ENCODE results near the gene HINT3. TPM values are rescaled to one million over a fixed set of nuclear protein-coding genes. Genes with fewer than 3 reads are reported as not detected.
"Not testable (repeated sequence)": the region's sequence is repeated elsewhere in the genome, so short reads cannot be mapped to it uniquely, and the experiment has no call there.

HINT3 gene
- polyA plus RNA-seq, 1 donor (not counting 4 experiments of a cell fraction or from before 2014, with no cell fraction given) = 3.9 TPM

DNA sequence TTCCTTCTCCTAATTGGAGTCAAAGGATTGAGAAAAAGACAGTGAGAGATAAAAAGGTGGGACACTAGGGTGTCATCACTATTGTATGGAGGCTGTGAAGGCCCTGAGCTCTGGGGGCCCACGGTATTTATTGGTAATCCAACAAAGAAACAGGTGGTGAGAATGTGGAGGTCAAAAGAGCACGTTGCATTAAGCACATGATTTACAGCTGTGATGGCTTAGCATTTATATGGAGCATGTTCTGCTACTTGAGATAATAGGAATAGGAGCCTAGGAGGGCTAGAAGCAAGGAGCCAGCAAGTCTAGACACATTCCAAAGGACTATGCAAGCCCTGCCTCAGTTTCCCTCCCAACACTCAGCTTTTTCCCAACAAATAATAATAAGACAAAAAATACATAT lies 44.1 kb upstream of the HINT3 start:
- peaks cover 17% of the 10 kb centered on the region for H3K4me1 ChIP-seq (ENCODE audit: control insufficient read depth, extremely low read depth, insufficient read depth, low read length)
- FAIRE-seq; H2AFZ ChIP-seq (ENCODE audit: control insufficient read depth, low read length); H3K9me3 ChIP-seq (ENCODE audit: control insufficient read depth, low read depth, low read length); H3K27ac ChIP-seq (ENCODE audit: control insufficient read depth, insufficient read depth, low read length); H3K4me3 ChIP-seq (ENCODE audit: control insufficient read depth in 2 of 3, extremely low read depth in 1 of 3, insufficient read depth in 2 of 3, low read depth in 1 of 3, low read length in 3 of 3); H3K36me3 ChIP-seq (ENCODE audit: control insufficient read depth in 2 of 2, extremely low read depth in 1 of 2, insufficient read depth in 2 of 2, low read length in 2 of 2); H3K79me2 ChIP-seq (ENCODE audit: control insufficient read depth, insufficient read depth, low read length); H4K20me1 ChIP-seq (ENCODE audit: control insufficient read depth, extremely low read depth, insufficient read depth, low read length); H3K4me2 ChIP-seq (ENCODE audit: control insufficient read depth, extremely low read depth, insufficient read depth, low read depth, low read length); DNase-seq (ENCODE audit: low read depth, low spot score); H3K9ac ChIP-seq (ENCODE audit: control insufficient read depth, extremely low read depth, insufficient read depth, low read length); H3K27me3 ChIP-seq (ENCODE audit: control insufficient read depth, extremely low read depth, insufficient read depth, low read length); dilution Hi-C loops (cut with MboI; ENCODE audit: extremely low pct_ligation_motif_present, low sequenced_read_pairs); H3K9me1 ChIP-seq (ENCODE audit: control insufficient read depth, extremely low read depth, insufficient read depth, low read length): not testable (repeated sequence)

DNA sequence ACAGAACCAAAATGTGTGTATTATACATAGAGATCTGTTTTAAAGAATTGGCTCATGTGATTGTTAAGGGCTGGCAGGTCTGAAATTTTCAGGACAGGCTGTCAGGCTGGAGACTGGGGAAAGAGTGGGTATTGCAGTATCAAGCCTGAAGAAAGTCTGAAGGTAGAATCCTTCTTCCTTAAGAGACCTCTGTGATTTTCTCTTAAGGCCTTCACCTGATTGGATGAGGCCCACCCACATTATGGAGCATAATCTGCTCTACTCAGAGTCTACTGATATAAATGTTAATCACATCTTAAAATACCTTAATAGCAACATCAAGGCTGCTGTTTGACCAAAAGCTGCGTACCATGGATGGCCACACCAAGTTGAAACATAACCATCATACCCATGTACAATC lies 43.4 kb upstream of the HINT3 start:
- Histone ChIP-seq H3K9me1 (ENCODE audit: control insufficient read depth, extremely low read depth, insufficient read depth, low read length) (no peaks in the 10 kb centered on the region), H4K20me1 (ENCODE audit: control insufficient read depth, extremely low read depth, insufficient read depth, low read length) (no peaks in the 10 kb centered on the region), H2AFZ (ENCODE audit: control insufficient read depth, low read length) (no peak overlapping the region), H3K9me3 (ENCODE audit: control insufficient read depth, low read depth, low read length) (no peaks in the 10 kb centered on the region), H3K4me1 (ENCODE audit: control insufficient read depth, extremely low read depth, insufficient read depth, low read length) (peaks cover 17% of the 10 kb centered on the region), H3K27me3 (ENCODE audit: control insufficient read depth, extremely low read depth, insufficient read depth, low read length) (no peaks in the 10 kb centered on the region), H3K4me2 (ENCODE audit: control insufficient read depth, extremely low read depth, insufficient read depth, low read depth, low read length) (no peak overlapping the region), H3K79me2 (ENCODE audit: control insufficient read depth, insufficient read depth, low read length) (no peaks in the 10 kb centered on the region), H3K27ac (ENCODE audit: control insufficient read depth, insufficient read depth, low read length) (peak overlapping the region; percentile 80), H3K36me3 (ENCODE audit: control insufficient read depth in 2 of 2, extremely low read depth in 1 of 2, insufficient read depth in 2 of 2, low read length in 2 of 2) (no peaks in the 10 kb centered on the region), H3K4me3 (ENCODE audit: control insufficient read depth in 2 of 3, extremely low read depth in 1 of 3, insufficient read depth in 2 of 3, low read depth in 1 of 3, low read length in 3 of 3) (no peak overlapping the region), H3K9ac (ENCODE audit: control insufficient read depth, extremely low read depth, insufficient read depth, low read length) (no peak overlapping the region)
- dilution Hi-C loops (cut with MboI; ENCODE audit: extremely low pct_ligation_motif_present, low sequenced_read_pairs) = no loop called here
- TF ChIP-seq EZH2 (IDR thresholded peaks at IDR 0.05; ENCODE audit: low read length) = no peak
- no peak for TF ChIP-seq CTCF (optimal IDR thresholded peaks at IDR 0.05 in 1 of 3, IDR thresholded peaks at IDR 0.05 in 1 of 3, conservative IDR thresholded peaks at IDR 0.05 in 1 of 3; ENCODE audit: extremely low read depth in 1 of 3, insufficient read depth in 2 of 3, low read length in 3 of 3)
- FAIRE-seq = no peak
- no peak for DNase-seq (ENCODE audit: low read depth, low spot score)

GRCh38 chr6:125913864-125914351 lies 42.7 kb upstream of the HINT3 start:
- DNase-seq (ENCODE audit: low read depth, low spot score) = no peak
- Histone ChIP-seq H3K36me3 (ENCODE audit: control insufficient read depth in 2 of 2, extremely low read depth in 1 of 2, insufficient read depth in 2 of 2, low read length in 2 of 2) (no peaks in the 10 kb centered on the region), H3K9ac (ENCODE audit: control insufficient read depth, extremely low read depth, insufficient read depth, low read length) (peak overlapping the region; percentile 30), H4K20me1 (ENCODE audit: control insufficient read depth, extremely low read depth, insufficient read depth, low read length) (no peaks in the 10 kb centered on the region), H3K79me2 (ENCODE audit: control insufficient read depth, insufficient read depth, low read length) (no peaks in the 10 kb centered on the region), H3K9me3 (ENCODE audit: control insufficient read depth, low read depth, low read length) (no peaks in the 10 kb centered on the region), H3K4me2 (ENCODE audit: control insufficient read depth, extremely low read depth, insufficient read depth, low read depth, low read length) (peak overlapping the region; percentile 30), H3K27me3 (ENCODE audit: control insufficient read depth, extremely low read depth, insufficient read depth, low read length) (no peaks in the 10 kb centered on the region), H3K27ac (ENCODE audit: control insufficient read depth, insufficient read depth, low read length) (peak overlapping the region; percentile 80), H2AFZ (ENCODE audit: control insufficient read depth, low read length) (no peak overlapping the region), H3K4me3 (ENCODE audit: control insufficient read depth in 2 of 3, extremely low read depth in 1 of 3, insufficient read depth in 2 of 3, low read depth in 1 of 3, low read length in 3 of 3) (no peak overlapping the region), H3K4me1 (ENCODE audit: control insufficient read depth, extremely low read depth, insufficient read depth, low read length) (peaks cover 23% of the 10 kb centered on the region), H3K9me1 (ENCODE audit: control insufficient read depth, extremely low read depth, insufficient read depth, low read length) (no peaks in the 10 kb centered on the region)
- peak; percentile 69 for FAIRE-seq
- TF ChIP-seq EZH2 (IDR thresholded peaks at IDR 0.05; ENCODE audit: low read length) (no peak), CTCF (optimal IDR thresholded peaks at IDR 0.05 in 1 of 3, IDR thresholded peaks at IDR 0.05 in 1 of 3, conservative IDR thresholded peaks at IDR 0.05 in 1 of 3; ENCODE audit: extremely low read depth in 1 of 3, insufficient read depth in 2 of 3, low read length in 3 of 3) (no peak)
- dilution Hi-C loops (cut with MboI; ENCODE audit: extremely low pct_ligation_motif_present, low sequenced_read_pairs) = no loop called here

All from keratinocyte (primary cell).